Measurements from ENCODE around the gene EPG5.

GRCh38 chr18:45890606-45891005, 76.5 kb downstream of the EPG5 start:
- TF ChIP-seq CTCF (IDR thresholded peaks at IDR 0.05; ENCODE audit: poor library complexity, severe bottlenecking): no peak
- TF ChIP-seq EZH2 (IDR thresholded peaks at IDR 0.05; ENCODE audit: borderline replicate concordance, insufficient read depth, low read length, poor library complexity, severe bottlenecking): no peak
- no peak for TF ChIP-seq TAF1 (IDR thresholded peaks at IDR 0.05; ENCODE audit: low read depth)
- TF ChIP-seq POLR2AphosphoS5 (IDR thresholded peaks at IDR 0.05): no peak
